H1 (cell line): ENCODE data around the gene NPTX1. TPM values are rescaled to one million over a fixed set of nuclear protein-coding genes. Genes with fewer than 3 reads are reported as not detected.

ENCODE experiments used
- CTCF ChIA-PET: fragments of 300-600 bp; sonication (Branson Sonifier 250); formaldehyde crosslinking; loops from one replicate; lab custom pipeline; 2021; ENCODE audit not compliant: partially characterized antibody; lab: Charles Lee
- POLR2A ChIA-PET: fragments of 300-600 bp; sonication (Branson Sonifier 250); formaldehyde crosslinking; loops from one replicate; lab custom pipeline; 2021; ENCODE audit warnings: inconsistent platforms; ENCODE audit not compliant: partially characterized antibody; lab: Charles Lee
- DNase-seq, 2 experiments: peaks; one replicate each; pipeline versions ENCODE4 v3.0.0 to v3.0.0-alpha.2; 2010 to 2022; ENCODE audit warnings: low spot score in 2 of 2, low read depth in 1 of 2, mixed read lengths in 1 of 2
- FAIRE-seq: peaks from 2 replicates; lab custom pipeline; 2011; peaks lifted over from hg19 to GRCh38; lab: Jason Lieb, UNC
- H2AFZ ChIP-seq: 2 replicates; pipeline ENCODE4 v1.8.1; 2012; ENCODE audit warnings: low read length, inconsistent platforms
- H2AK5ac ChIP-seq: 2 replicates; pipeline ENCODE4 v1.6.1; 2013; ENCODE audit warnings: low read depth, low read length
- H2BK120ac ChIP-seq: replicated peaks from 2 replicates; pipeline ENCODE3; 2013; ENCODE audit warnings: low read depth, low read length, inconsistent platforms
- H2BK12ac ChIP-seq: 2 replicates; pipeline ENCODE4 v1.6.1; 2013; ENCODE audit warnings: low read depth, low read length
- H2BK15ac ChIP-seq: 2 replicates; pipeline ENCODE4 v1.6.1; 2013; ENCODE audit warnings: low read length
- H2BK20ac ChIP-seq: 2 replicates; pipeline ENCODE4 v1.6.1; 2013; ENCODE audit warnings: low read length
- H2BK5ac ChIP-seq: 2 replicates; pipeline ENCODE4 v1.6.1; 2013; ENCODE audit warnings: low read depth, low read length
- H3K14ac ChIP-seq: 2 replicates; pipeline ENCODE4 v1.6.1; 2013; ENCODE audit warnings: inconsistent platforms; ENCODE audit not compliant: insufficient read length
- H3K18ac ChIP-seq: 2 replicates; pipeline ENCODE4 v1.6.1; 2013; ENCODE audit warnings: low read length; ENCODE audit errors: extremely low read depth
- H3K23ac ChIP-seq: 2 replicates; pipeline ENCODE4 v1.6.1; 2013; ENCODE audit warnings: inconsistent platforms; ENCODE audit not compliant: insufficient read length
- H3K23me2 ChIP-seq: 2 replicates; pipeline ENCODE4 v1.6.1; 2013; ENCODE audit warnings: low read depth, low read length
- H3K27ac ChIP-seq: 2 replicates; pipeline ENCODE4 v1.6.1; 2011; ENCODE audit warnings: low read depth, low read length, inconsistent platforms
- H3K27me3 ChIP-seq, 4 experiments: replicated peaks in 1 of 4; 1 replicate in 1 of 4; 2 replicates in 3 of 4; pipeline versions ENCODE4 v1.6.1 to v1.8.1; 2011 to 2013; ENCODE audit warnings: low read length in 3 of 4, mild to moderate bottlenecking in 3 of 4, inconsistent platforms in 2 of 4, mixed read lengths in 2 of 4, moderate library complexity in 1 of 4; ENCODE audit not compliant: control insufficient read depth in 3 of 4, insufficient read depth in 3 of 4; ENCODE audit errors: extremely low read depth in 1 of 4
- H3K36me3 ChIP-seq, 4 experiments: 2 replicates each; pipeline versions ENCODE4 v1.6.1 to v1.8.1; 2011 to 2013; ENCODE audit warnings: mild to moderate bottlenecking in 4 of 4, low read length in 3 of 4, moderate library complexity in 2 of 4, control low read depth in 1 of 4, inconsistent platforms in 1 of 4; ENCODE audit not compliant: insufficient read depth in 4 of 4, control insufficient read depth in 2 of 4
- H3K4ac ChIP-seq: replicated peaks from 2 replicates; pipeline ENCODE3; 2013; ENCODE audit warnings: low read length, low read depth, mixed read lengths, inconsistent platforms; ENCODE audit not compliant: insufficient read length
- H3K4me1 ChIP-seq, 4 experiments: replicated peaks in 1 of 4; 1 replicate in 1 of 4; 2 replicates in 3 of 4; pipeline versions ENCODE4 v1.6.1 to v1.8.1; 2011 to 2013; ENCODE audit warnings: low read length in 3 of 4, inconsistent platforms in 2 of 4, mixed read lengths in 1 of 4; ENCODE audit not compliant: insufficient read depth in 4 of 4, control insufficient read depth in 3 of 4
- H3K4me2 ChIP-seq, 2 experiments: 2 replicates each; pipeline versions ENCODE4 v1.6.1 to v1.8.1; 2011 to 2013; ENCODE audit warnings: low read depth in 2 of 2, low read length in 2 of 2, control low read depth in 1 of 2, inconsistent platforms in 1 of 2, mild to moderate bottlenecking in 1 of 2; ENCODE audit not compliant: insufficient read depth in 1 of 2
- H3K4me3 ChIP-seq, 4 experiments: fragments of 200-600, 300-600 bp in 1 of 4; sonication (generic), shearing (Covaris generic), sonication (Bioruptor Twin) in 1 of 4; 2 replicates each; pipeline versions ENCODE4 v1.5.1 to v1.8.1; 2011 to 2016; ENCODE audit warnings: low read length in 4 of 4, low read depth in 3 of 4, control low read depth in 2 of 4, inconsistent platforms in 2 of 4, mild to moderate bottlenecking in 2 of 4, mixed read lengths in 1 of 4, moderate library complexity in 1 of 4; ENCODE audit not compliant: insufficient read depth in 2 of 4; ENCODE audit errors: extremely low read depth in 1 of 4
- H3K56ac ChIP-seq: replicated peaks from 2 replicates; pipeline ENCODE3; 2013; ENCODE audit warnings: low read depth, mild to moderate bottlenecking, mixed read lengths, low read length, inconsistent platforms; ENCODE audit not compliant: insufficient read length
- H3K79me1 ChIP-seq: 2 replicates; pipeline ENCODE4 v1.6.1; 2013; ENCODE audit warnings: low read depth, low read length, control low read depth
- H3K79me2 ChIP-seq, 2 experiments: 2 replicates each; pipeline versions ENCODE4 v1.6.1 to v1.8.1; 2012 to 2013; ENCODE audit warnings: low read length in 2 of 2, mild to moderate bottlenecking in 2 of 2, inconsistent platforms in 1 of 2; ENCODE audit not compliant: insufficient read depth in 2 of 2, control insufficient read depth in 1 of 2
- H3K9ac ChIP-seq, 4 experiments: replicated peaks in 1 of 4; 1 replicate in 1 of 4; 2 replicates in 3 of 4; pipeline versions ENCODE4 v1.6.1 to v1.8.1; 2011 to 2013; ENCODE audit warnings: low read depth in 3 of 4, low read length in 3 of 4, control low read depth in 2 of 4, mild to moderate bottlenecking in 2 of 4, moderate library complexity in 2 of 4, inconsistent platforms in 1 of 4; ENCODE audit errors: extremely low read depth in 1 of 4
- H3K9me3 ChIP-seq, 2 experiments: 2 replicates each; pipeline versions ENCODE4 v1.6.1 to v1.8.1; 2012 to 2013; ENCODE audit warnings: mild to moderate bottlenecking in 2 of 2, moderate library complexity in 2 of 2, control low read depth in 1 of 2, inconsistent platforms in 1 of 2, low read depth in 1 of 2, low read length in 1 of 2, mixed read lengths in 1 of 2; ENCODE audit not compliant: insufficient read depth in 2 of 2
- H4K20me1 ChIP-seq, 2 experiments: replicated peaks in 1 of 2; 2 replicates each; pipeline versions ENCODE3 to v1.8.1; 2011 to 2013; ENCODE audit warnings: inconsistent platforms in 2 of 2, low read length in 2 of 2, mild to moderate bottlenecking in 1 of 2; ENCODE audit not compliant: insufficient read depth in 2 of 2, control insufficient read depth in 1 of 2
- H4K5ac ChIP-seq: 2 replicates; pipeline ENCODE4 v1.6.1; 2013; ENCODE audit warnings: low read length, low read depth, mixed read lengths, inconsistent platforms; ENCODE audit not compliant: insufficient read length
- H4K8ac ChIP-seq: 2 replicates; pipeline ENCODE4 v1.8.0; 2013; ENCODE audit warnings: mild to moderate bottlenecking, moderate library complexity, low read length, inconsistent platforms; ENCODE audit not compliant: insufficient read depth; ENCODE audit errors: extremely low read depth
- H4K91ac ChIP-seq: replicated peaks from 2 replicates; pipeline ENCODE3; 2013; ENCODE audit warnings: low read length, mixed read lengths, inconsistent platforms; ENCODE audit not compliant: insufficient read length
- GTF2F1 ChIP-seq: IDR thresholded peaks from 2 replicates; pipeline ENCODE4 v1.6.1; 2012; ENCODE audit warnings: low read depth, low read length, improper control_type of control experiment, borderline replicate concordance
- WGBS, 2 experiments: shearing (Covaris generic) in 1 of 2; methylation state at CpG; one replicate each; pipeline versions ENCODE4 v1.1.6 to v1.1.7; 2013 to 2015; ENCODE audit warnings: low lambda C conversion rate in 2 of 2, mixed read lengths in 2 of 2, inconsistent platforms in 1 of 2, low coverage in 1 of 2, missing lambda C conversion rate in 1 of 2; ENCODE audit not compliant: insufficient replicate concordance in 2 of 2, insufficient coverage in 1 of 2, insufficient read length in 1 of 2; ENCODE audit errors: extremely low coverage in 1 of 2, missing lambda C conversion rate in 1 of 2; 5-methylcytosine and 5-hydroxymethylcytosine counted together
- polyA plus RNA-seq, 7 experiments: library from polyadenylated mRNA; depleted of rRNA in 3 of 7; stranded (reverse) in 5 of 7; unstranded in 2 of 7; fragments of >200 nt in 5 of 7; fragments of 200-250 nt in 2 of 7; gene quantifications; 1 replicate in 5 of 7; 2 replicates in 1 of 7; 4 replicates in 1 of 7; pipeline versions ENCODE4 v1.2.1 to v1.2.3, GENCODE V29; 2011 to 2013; ENCODE audit warnings: missing spikeins in 2 of 7, mixed read lengths in 2 of 7
- total RNA-seq: library from RNA; stranded (reverse); fragmentation: NEBNext Ultra II Directional; extraction: Animal tissue kit (Norgen Biotek cat#: 25700); gene quantifications from 2 replicates; pipeline ENCODE4 v1.2.1, GENCODE V29; 2021
- TF ChIP-seq, protein P1 (sequence below): IDR thresholded peaks from 2 replicates; pipeline ENCODE4 v1.6.1; 2012; ENCODE audit warnings: inconsistent platforms

The NPTX1 gene
- total and polyA plus RNA-seq, 2 of the 8 experiments (the other 6 are each of a cell fraction or from before 2014, with no cell fraction given) = 12.0 to 17.9 TPM

DNA sequence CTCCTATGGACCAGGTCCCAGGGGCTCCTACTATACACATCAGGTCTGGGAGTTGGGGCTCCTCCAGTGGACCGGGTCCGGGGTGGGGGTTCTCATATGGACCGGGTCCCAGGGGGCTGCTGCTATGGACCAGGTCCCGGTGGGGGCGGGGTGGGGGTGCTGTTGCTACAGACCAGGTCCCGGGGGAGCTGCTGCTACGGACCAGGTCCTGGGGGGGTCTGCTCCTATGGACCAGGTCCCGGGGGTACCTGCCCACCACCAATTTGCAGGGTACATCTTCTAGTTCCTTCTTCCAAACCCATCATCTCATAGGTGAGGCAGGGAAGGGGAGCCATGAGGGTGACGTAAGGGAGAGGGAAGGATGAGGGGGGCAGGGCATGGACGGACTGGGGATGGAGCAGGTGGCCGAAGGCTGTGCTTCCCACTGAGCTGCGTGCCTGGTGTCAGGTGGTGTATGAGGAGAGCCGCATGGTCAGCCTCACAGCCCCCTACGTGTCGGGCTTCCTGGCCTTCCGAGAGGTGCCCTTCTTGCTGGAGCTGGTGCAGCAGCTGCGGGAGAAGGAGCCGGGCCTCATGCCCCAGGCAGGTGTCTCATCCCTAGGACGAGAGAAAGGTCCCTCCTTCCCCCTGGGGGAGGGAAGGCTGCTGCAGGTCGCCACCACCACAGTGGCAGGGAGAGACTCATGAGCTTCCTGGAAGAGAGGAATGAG lies 54.9 kb downstream of the NPTX1 start:
- Histone ChIP-seq H2BK5ac (peak overlapping the region; percentile 35; the same call in 1 of the 2 replicates), H3K9ac (no peak overlapping the region), H3K36me3 (peaks cover 0 to 3% (median 0%) of the 10 kb centered on the region in 4 experiments; a peak in 1 of 8 replicates), H3K4me1 (no peaks in the 10 kb centered on the region; a peak in 1 of 7 replicates), H3K27ac (no peak overlapping the region), H4K8ac (peak overlapping the region; percentile 46; the same call in 1 of the 2 replicates), H3K79me1 (no peaks in the 10 kb centered on the region; the same call in 1 of the 2 replicates), H4K5ac (no peak overlapping the region), H2AFZ (no peak overlapping the region), H3K9me3 (no peaks in the 10 kb centered on the region), H3K79me2 (no peaks in the 10 kb centered on the region), H3K14ac (no peak overlapping the region), H2AK5ac (no peak overlapping the region), H3K18ac (no peak overlapping the region), H2BK15ac (no peak overlapping the region), H3K56ac (no peak overlapping the region), H3K23ac (no peak overlapping the region), H3K4me3 (no peak overlapping the region), H3K4ac (no peak overlapping the region), H4K20me1 (peaks cover 7 to 13% of the 10 kb centered on the region in 2 experiments), H2BK20ac (no peak overlapping the region), H3K27me3 (no peaks in the 10 kb centered on the region; a peak in 1 of 7 replicates), H2BK12ac (peak overlapping the region; percentile 50; the same call in 1 of the 2 replicates), H2BK120ac (no peak overlapping the region), H4K91ac (no peak overlapping the region), H3K4me2 (no peak overlapping the region), H3K23me2 (no peaks in the 10 kb centered on the region)
- FAIRE-seq (no peak), DNase-seq (peak in 1 of 2 experiments; percentile 43)
- WGBS, 2 experiments = 82% methylated on average over 14 of the region's 20 CpGs; no CpG with 5 or more reads in 1 of the 2 experiments
- ChIA-PET POLR2A (no interaction called here), CTCF (interaction anchor here (0.8 kb wide), 1 partner anchor 52 kb away, joined by 3 read pairs; no protein-coding TSS in a partner anchor)
- TF ChIP-seq GTF2F1 = no peak
- TF ChIP-seq, protein P1, sequence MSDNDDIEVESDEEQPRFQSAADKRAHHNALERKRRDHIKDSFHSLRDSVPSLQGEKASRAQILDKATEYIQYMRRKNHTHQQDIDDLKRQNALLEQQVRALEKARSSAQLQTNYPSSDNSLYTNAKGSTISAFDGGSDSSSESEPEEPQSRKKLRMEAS = peak; percentile 52; the same call in 1 of the 2 replicates
